OCI-M2 (cell line): Measurements from ENCODE around the gene TSKU.
"Not testable (repeated sequence)": the region's sequence is repeated elsewhere in the genome, so short reads cannot be mapped to it uniquely, and the experiment has no call there.

Experiments
- DNase-seq: peaks from one replicate; lab custom pipeline; 2025; ENCODE audit not compliant: unreplicated experiment; lab: John Stamatoyannopoulos, UW

The TSKU gene, protein sequence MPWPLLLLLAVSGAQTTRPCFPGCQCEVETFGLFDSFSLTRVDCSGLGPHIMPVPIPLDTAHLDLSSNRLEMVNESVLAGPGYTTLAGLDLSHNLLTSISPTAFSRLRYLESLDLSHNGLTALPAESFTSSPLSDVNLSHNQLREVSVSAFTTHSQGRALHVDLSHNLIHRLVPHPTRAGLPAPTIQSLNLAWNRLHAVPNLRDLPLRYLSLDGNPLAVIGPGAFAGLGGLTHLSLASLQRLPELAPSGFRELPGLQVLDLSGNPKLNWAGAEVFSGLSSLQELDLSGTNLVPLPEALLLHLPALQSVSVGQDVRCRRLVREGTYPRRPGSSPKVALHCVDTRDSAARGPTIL

DNA sequence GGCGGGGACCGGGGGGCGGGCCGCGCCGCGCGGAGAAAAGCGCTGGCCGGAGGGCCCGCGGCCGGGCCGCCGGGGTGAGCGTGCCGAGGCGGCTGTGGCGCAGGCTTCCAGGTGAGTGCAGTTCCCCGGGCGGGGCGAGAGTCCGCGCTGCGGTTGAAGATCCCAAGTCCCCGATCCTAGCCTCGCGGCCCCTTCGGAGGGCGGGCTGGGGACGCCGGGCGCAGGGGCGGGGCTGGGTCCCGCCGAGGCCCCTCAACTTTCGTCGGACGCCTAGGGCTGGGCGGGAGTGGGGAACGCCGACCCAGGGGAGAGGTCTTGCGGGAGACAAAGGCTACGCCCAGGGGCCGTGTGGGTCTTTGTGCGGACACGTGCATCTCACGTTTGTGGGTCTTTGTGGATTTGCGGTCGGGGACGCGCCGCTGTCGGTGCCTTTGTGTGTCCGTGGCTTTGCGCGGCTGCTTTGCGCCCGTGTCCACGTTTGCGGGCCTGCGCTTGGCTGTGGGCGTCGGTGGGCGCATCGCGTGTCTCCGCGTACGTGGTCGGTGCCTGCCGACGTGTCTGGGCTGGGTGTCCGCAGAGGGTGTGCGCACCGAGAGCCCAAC lies at the start of gene TSKU:
TSS of gene TSKU (plus strand) at position 63 of the 602 bp plus-strand sequence. CDS start 12,261 bp downstream, outside the sequence.
- no peak for DNase-seq

GRCh38 chr11:76733906-76734305 lies 49.2 kb upstream of the TSKU start:
- DNase-seq = not testable (repeated sequence)

- no peak for DNase-seq
Observed at GRCh38 chr11:76734456-76735420, 48.4 kb upstream of the TSKU start.

GRCh38 chr11:76735841-76736240 lies 47.3 kb upstream of the TSKU start:
- DNase-seq = no peak

DNA sequence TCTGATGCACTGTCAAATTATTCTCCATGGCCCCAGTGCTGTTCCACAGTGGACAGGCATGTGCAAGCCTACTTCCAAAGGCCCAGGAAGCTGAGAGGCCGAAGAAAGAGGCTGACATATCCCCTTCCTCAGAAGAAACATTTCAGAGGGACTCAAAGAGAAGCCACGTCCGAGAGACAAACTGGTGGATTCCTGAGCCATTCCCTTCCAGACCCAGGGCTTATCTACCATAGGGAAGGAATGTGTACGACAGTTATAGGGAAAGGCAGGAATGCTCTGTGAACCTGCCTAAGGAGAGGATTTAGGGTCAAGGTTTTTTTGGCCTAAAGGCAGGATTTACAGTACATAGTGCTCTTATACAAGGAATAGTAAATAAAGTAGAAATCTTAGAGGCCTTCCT lies 46.9 kb upstream of the TSKU start:
- DNase-seq = no peak

DNA sequence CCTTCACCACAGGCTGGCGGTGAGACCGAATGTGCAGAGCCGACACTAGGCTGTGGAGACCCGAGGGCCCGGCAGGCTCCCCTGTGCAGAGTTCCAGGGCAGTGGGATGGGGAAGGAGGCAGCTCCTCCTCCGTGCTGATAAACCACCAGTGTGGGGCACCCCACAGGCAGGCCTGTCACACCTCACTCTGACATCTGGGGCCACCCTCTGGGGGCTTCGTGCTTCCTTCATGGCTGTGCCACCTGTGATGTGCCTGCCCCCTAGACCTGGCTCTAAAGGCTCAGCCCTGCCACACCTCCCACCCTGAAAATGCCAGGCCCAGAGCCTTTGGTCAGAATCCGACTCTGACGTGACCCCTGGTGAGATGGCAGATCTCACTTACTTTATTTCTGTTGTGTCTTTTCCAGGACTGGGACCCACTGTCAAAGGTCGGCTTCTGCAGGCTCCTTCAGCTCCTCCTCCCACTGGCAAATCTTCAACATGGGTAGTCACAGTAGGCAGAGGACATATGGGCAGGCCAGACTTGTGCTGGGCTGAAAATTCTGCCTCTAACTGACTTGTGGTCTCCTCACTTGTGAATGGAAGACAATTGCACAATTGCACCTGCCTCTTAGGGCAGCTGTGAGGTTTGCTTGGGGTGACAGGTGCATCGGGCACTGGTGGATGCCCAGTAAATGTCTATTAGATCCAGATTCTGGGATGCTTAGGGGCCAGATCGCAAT lies 46.2 kb upstream of the TSKU start:
- no peak for DNase-seq

DNA sequence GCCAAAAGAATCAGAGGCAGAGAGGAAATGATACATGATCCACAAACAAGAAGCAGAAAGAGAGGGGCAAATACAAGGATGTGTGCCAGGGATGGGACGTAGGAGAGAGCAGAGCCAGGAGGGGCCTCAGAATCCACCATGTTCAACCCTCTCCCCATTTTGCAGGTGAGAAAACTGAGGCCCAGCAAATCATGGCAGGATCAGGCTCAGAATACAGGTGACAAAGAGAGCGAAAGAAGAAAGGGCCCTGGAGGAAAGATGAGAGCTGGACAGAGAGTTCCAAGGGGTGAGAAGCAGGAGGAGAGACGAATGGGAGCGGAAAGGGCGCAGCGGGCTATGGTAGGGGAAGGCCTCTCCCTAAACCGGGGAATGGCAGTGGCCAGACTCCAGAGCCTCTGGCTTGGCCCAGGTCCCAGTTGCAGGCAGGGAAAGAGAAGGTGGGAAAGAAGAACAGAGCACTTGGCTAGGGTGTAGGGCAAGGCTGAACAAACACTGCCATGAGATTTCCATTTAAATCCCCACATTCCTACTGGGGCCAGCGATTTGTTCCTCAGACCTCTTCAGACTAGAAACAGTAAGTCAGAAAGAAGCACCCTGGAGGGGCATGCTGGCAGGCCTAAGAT lies 44.4 kb upstream of the TSKU start:
- no peak for DNase-seq

DNA sequence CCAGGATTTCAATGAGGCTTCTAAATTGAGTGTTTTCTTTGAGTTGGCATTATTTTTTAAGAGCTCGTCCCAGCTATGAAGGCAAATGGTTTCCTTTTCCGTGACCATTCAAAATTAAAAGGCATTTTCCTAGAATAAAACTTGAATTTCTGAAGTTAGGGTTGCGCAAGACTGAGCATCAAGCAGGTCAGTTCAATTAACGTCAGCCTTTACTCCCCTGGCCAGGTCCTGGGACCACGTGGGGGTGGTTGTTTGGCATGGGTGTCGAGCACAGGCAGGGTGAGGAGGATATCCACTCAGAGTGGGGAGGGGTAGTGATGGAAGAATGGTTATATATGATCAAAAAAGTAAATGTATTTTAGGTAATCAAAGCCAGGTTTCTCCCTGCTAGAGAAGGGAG lies 43.4 kb upstream of the TSKU start:
- no peak for DNase-seq

GRCh38 chr11:76740772-76741171 lies 42.4 kb upstream of the TSKU start:
- no peak for DNase-seq

GRCh38 chr11:76742902-76743301 lies 40.3 kb upstream of the TSKU start:
- no peak for DNase-seq

DNA sequence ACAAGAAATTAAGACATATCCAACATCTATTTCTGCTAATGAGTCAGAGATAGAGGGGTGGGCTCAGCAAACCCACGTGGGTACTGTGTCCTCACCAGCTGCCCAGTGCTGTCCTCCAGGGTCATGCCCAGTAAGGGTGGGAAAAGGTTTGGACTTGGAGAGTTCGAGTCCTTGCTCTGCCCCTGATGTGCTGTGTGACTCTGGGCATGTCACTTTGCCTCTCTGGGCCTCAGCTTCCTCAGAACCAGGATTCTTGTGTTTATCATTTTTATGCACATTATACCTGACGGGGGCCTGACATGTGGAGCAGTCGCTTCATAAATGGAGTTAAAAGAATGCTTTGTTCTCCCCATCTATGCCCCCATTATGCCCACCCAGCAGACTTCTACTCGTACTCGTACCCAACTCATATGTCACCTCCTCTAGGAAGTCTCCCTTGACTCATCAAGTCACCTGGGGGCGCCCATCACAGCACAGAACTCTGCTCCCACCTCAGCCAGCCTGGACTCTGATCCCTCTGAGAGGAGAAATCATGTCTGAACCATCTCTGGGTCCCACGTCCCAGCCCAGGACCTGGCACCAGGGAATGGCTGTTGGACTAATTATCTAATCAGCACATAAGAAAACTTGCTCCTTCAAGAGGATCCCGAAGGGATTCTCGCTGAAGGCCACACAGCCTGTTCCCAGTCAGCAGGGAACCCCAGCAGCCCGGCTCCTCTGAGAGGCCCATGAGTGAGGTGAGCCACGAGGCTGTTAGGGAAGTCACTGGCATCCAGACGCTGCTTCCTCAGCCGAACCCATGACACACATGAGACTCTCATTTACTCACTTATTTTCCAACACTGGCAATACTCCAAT lies 38.7 kb upstream of the TSKU start:
- no peak for DNase-seq

DNA sequence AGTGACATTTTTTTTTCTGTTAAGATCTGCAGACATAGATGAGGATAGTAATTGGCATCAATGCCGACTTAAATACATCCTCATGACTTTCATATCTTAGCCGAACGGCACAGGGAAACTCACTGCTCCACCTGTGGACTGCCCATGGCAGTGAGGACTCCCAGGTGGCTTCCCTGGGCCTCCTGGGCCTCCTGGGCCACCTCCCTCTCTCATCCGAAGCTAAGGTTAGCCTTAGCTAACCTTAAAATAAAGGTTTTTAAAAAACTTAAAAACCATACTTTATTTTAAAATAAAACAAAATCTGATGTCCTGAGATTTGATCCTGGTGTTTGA lies 38.1 kb upstream of the TSKU start:
- no peak for DNase-seq

DNA sequence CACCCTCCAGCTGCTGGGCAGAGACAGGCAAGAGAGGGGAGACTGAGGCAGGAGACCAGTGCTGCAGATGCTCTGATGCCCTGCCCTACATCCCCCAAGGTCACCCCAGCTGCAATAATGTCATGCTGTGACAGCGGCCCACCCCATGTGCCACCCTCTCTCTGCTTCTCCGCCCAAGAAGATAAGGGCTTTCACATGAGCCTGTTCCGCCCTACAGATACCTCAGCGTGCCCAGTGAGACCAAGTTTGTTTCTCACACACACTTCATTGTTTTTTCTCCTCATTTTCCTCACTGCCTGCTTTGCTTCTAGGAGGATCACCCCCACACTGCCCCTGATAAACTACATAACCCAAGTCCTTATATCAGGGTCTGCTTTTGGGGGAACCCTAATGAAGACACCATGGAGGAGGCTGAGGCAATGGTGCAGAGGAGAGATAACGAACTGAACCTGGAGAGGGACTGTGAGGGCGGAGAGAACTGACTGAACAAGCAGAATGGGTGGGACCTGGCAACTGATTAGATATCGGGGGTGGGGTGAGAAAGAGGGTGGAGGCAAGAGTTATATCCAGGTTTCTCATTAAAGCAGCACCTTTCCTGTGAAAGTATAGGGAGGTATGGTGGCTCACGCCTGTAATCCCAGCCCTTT lies 37.5 kb upstream of the TSKU start:
- no peak for DNase-seq

DNA sequence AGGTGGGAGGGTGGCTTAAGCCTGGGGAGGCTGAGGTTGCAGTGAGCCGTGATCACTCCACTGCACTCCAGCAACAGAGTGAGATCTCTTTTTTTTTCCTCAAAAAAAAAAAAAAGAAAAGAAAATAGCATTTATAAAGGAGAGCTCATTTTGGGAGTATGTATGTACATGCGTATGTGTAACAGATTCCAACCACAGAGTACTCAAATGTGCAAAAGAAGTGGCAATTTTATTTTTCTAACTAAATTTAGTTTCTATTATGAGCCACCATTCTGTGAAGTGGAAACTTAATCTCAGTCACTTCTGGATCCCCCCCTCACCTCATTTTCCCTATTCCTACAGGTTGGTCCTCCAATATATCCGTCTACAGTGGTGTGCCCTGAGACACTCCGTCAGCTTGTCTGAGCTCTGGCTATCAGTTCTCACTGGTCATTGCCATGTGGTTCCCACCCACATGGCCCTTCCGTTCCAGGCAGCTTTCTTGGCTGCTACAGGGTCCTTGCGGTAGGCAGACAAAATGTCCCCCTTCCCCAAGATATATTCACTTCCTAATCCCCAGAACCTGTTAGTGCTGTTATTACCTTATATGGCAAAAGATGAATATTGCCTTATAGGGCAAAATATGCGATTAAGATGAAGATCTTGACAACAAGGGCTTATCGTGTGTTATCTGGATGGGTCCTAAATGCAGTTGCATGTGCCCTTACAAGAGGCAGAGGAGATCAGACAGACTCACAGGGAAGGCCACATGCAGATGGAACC lies 35.8 kb upstream of the TSKU start:
- DNase-seq = no peak

DNA sequence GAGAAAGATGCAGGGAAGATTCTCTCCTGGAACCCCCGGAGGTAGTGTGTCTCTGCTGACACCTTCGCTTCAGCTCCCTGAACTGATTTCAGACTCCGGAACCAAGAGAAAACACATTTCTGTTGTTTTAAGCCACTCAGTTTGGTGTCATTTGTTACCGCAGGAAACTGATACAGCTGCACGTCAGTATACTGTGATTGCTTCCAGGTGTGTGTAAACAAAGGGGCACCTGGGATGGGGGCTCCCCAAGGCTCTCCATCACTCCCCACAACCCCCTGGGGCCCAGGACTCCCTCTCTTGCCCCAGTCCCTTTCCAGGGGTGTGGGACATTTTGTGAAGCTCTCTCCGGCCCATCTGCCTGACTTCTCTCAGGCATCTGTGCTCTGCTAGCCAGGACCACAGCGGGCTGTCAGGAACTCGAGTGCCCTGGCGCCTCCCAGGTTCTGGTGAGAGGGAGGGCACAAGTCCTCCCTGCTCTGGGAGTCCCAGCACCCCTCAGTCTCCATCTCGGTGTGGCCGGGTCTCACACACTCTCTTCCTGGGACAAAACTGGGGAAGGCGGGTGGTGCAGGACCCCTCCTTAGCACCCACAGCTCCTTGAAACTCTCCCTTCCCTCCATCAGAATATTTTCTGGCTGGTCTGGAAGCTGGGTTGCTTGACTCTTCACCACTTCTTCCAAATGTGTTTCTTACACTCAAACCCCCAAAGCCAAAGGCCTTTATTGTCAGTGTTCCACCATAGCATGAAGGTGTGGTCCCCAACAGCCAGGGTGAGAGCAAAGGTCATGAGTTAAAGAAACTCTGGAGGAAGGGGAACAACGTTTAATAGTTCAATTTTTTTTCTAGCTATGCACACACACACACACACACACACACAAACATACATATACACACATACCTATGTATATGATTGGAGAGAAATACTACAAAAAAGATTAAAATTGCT lies 35.0 kb upstream of the TSKU start:
- DNase-seq = no peak

DNA sequence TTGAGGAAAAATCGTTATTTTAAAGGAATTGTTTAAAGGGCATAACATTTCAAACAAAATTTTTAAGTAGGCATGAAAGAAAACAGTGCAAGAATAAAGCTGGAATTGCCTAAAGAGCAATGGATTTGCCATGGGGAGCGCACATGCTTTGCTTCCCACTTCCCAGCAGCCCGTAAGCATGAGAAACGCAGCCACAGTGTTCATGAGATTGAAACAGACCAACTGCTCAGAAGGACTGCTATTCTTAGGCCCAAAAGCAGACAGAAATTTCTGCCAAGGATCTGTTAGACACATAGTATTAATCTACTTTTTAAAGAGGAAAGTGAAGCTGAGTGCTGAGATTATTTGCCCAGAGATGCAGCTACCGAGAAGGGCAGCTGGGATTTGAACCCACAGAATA lies 34.2 kb upstream of the TSKU start:
- DNase-seq = no peak

GRCh38 chr11:76750067-76750466 lies 33.1 kb upstream of the TSKU start:
- DNase-seq = no peak
